ENCODE results near the gene GLIPR1L1. TPM values are rescaled to one million over a fixed set of nuclear protein-coding genes. Genes with fewer than 3 reads are reported as not detected.
"Not testable (repeated sequence)": the region's sequence is repeated elsewhere in the genome, so short reads cannot be mapped to it uniquely, and the experiment has no call there.

The GLIPR1L1 gene
- total RNA-seq, 2 experiments from 2014 or later, result not detected

DNA sequence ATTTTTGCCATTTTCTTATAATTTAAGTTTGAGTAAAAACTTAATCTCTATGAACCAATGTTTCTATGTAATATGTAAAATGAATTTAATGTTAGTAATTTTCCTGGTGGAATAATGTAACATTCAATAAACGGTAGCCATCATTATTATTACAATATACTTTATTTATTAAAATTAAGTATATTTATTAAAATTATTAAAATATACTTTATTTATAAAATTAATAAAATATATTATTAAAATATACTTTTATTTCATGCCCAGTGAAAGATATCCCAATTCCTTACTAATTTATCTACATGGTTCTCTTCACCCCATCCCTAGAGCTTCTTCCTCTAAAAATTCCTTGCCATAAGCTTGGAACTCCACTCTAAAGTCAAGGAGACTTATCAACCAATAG is 6.8 kb upstream of the GLIPR1L1 start:
- DNase-seq, result no peak
- Mint-ChIP-seq H3K4me3 (no peak overlapping the region), H3K4me1 (peaks cover 3% of the 10 kb centered on the region), H3K36me3 (no peaks in the 10 kb centered on the region), H3K27ac (no peak overlapping the region), H3K9me3 (no peaks in the 10 kb centered on the region), H3K27me3 (peaks cover 38% of the 10 kb centered on the region)

DNA sequence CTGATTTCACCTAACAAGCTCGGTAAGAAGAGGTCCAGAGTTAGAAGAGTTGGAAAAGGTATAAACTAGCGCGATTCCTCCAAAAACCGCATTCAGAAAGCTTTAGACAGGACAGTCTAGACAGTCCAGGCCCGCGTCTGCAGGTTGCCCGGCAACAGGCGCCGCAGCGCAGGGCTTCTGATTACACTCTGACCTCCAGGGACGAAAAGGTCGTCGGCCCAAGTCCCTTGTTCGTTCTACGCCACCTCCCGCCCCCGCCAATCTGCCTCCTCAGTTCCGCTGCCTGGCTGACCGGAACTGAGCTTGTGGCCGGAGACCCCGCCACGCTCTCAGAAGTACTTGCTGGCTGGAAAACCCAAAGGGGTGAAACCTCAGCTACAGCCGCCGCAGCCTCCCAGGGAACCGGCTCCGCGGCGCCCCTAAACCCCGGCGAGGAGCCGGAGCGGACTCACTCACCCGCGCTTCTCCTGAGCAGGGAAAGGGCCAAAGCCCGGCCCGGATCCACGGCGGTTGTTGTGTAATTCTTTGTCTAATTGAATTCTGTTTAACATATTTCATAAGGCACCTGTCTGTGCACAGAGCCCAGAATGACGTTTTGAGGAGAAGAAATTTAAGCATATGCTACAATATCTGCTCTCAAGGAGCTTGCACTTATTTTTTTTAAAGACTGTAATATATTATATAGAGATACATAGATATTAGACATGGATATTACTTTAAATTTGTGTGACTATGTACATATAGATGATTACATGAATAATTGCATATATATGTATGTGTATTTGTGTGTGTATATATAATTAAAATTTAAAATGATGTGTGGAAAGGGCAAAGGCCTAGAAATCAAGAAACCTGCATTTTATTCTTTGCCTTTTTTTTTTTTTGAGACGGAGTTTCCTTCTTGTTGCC is 4.3 kb upstream of the GLIPR1L1 start, which contains the start of gene CAPS2:
CAPS2 (minus strand) TSS at position 407 of the 909 bp plus-strand sequence. CDS start 3,826 bp downstream, outside the sequence.
- H3K27ac Mint-ChIP-seq, result no peak within 1 kb of the TSS
- peaks cover 12% of the 10 kb centered on the region for H3K4me1 Mint-ChIP-seq

DNA sequence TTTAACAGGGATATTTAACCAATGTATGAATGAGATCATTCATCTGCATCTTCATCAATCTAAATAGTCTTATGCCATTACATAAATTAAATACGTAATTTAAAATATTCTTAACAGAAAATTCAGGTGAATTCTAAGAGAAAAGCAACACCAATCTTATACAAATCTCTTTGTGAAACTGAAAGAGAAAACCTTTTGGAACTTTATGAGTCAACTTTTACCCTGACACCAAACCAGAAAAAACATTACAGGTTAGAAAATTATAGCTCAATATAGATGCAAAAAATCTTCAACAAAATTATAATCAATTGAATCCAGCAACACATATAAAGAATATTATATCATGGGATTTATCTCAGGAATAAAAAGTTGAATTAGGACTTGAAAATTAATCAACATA is 3.4 kb downstream of the GLIPR1L1 start:
- peaks cover 34% of the 10 kb centered on the region for H3K27me3 Mint-ChIP-seq
- H3K36me3 Mint-ChIP-seq, result no peaks in the 10 kb centered on the region
- no peaks in the 10 kb centered on the region for H3K9me3 Mint-ChIP-seq
- no peak overlapping the region for H3K4me3 Mint-ChIP-seq
- no peak for DNase-seq
- H3K4me1 Mint-ChIP-seq, result peaks cover 18% of the 10 kb centered on the region
- no peak overlapping the region for H3K27ac Mint-ChIP-seq

More for the DNA sequence above, 4.3 kb upstream of the GLIPR1L1 start, which contains the start of gene CAPS2:
- Mint-ChIP-seq H3K4me3 (peak within 1 kb of the TSS; percentile 82), H3K27me3 (peaks cover 59% of the 10 kb centered on the region), H3K36me3 (no peaks in the 10 kb centered on the region), H3K9me3 (no peaks in the 10 kb centered on the region)
- DNase-seq, result peak; percentile 80

DNA sequence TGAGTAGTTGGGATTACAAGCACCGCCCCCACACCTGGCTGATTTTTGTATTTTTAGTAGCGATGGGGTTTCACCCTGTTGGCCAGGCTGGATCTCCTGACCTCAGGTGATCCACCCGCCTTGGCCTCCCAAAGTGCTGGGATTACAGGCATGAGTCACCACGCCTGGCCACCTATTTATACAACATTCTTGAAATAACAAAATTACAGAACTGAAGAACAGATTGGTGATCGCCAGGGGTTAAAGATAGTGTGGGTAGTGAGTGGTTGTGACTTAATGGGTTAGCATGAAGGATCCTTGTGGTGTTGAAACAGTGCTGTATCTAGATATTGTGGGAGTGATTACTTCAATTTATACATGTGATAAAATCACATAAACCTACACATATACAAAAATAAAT is 7.4 kb downstream of the GLIPR1L1 start:
- no peaks in the 10 kb centered on the region for H3K9me3 Mint-ChIP-seq
- no peak overlapping the region for H3K27ac Mint-ChIP-seq
- DNase-seq, result no peak
- H3K27me3 Mint-ChIP-seq, result peaks cover 7% of the 10 kb centered on the region
- H3K4me1 Mint-ChIP-seq, result peaks cover 15% of the 10 kb centered on the region
- no peak overlapping the region for H3K4me3 Mint-ChIP-seq
- H3K36me3 Mint-ChIP-seq, result peaks cover under 1% of the 10 kb centered on the region

DNA sequence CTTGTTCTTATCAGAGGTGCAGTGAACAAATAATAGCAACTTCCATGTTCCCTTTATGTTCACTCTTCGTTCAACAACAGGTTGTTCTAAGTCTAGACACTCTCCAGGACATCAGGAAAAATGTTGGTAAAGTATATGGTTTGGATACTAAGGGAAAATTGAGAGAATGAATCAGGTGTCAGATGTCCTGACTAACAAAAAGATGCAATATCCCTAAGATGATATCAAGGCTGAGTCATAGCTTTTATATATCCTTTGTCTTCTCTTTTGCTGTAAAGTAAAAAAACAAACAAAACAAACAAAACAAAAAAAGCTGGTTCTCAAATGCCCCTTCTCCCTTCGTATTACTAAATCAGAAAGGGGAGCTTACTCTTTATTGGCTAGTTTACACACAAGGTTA is 11.1 kb downstream of the GLIPR1L1 start:
- no peaks in the 10 kb centered on the region for H3K27me3 Mint-ChIP-seq
- H3K4me1 Mint-ChIP-seq, result peaks cover 11% of the 10 kb centered on the region
- no peak overlapping the region for H3K4me3 Mint-ChIP-seq
- no peak overlapping the region for H3K27ac Mint-ChIP-seq
- peaks cover 2% of the 10 kb centered on the region for H3K36me3 Mint-ChIP-seq
- DNase-seq, result no peak
- no peaks in the 10 kb centered on the region for H3K9me3 Mint-ChIP-seq

DNA sequence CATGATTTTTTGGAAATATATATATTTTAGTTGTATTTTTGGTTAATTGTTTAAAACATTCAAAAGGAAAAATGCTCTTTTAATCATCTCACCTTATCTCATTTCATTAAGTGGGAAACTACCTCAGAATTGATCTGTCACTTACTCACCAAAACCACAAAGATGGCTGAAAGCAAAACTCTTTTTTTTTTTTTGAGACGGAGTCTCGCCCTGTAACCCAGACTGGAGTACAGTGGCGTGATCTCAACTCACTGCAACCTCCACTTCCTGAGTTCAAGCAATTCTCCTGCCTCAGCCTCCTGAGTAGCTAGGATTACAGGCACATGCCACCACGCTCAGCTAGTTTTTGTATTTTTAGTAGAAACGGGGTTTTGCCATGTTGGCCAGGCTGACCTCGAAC is 11.7 kb downstream of the GLIPR1L1 start:
- not testable (repeated sequence) for H3K27ac Mint-ChIP-seq, H3K9me3 Mint-ChIP-seq

DNA sequence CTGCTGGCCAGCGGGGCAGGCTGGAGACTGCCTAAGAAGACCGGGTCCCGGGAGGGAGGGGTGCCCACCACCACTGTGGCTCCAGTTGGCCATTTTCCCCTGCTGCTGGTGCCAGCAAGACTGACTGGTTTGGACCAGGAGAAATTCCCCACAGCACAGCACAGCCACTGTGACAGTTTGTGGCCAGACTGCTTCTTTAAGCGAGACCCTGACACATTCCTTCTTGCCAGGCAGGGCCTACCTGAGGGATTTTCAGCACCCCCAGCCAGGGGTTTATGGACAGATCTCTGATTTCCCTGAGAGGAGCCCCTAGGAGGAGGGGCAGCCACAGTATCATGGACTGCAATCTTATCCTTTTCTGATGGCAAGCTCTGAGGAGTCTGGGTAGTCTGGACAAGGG is 15.5 kb downstream of the GLIPR1L1 start:
- Mint-ChIP-seq H3K27ac (no peak overlapping the region), H3K9me3 (peaks cover 19% of the 10 kb centered on the region), H3K27me3 (no peaks in the 10 kb centered on the region), H3K4me1 (peaks cover 13% of the 10 kb centered on the region), H3K4me3 (no peak overlapping the region), H3K36me3 (peaks cover 27% of the 10 kb centered on the region)
- DNase-seq, result no peak

More for the DNA sequence above, 11.7 kb downstream of the GLIPR1L1 start:
- H3K4me3 Mint-ChIP-seq, H3K27me3 Mint-ChIP-seq, H3K36me3 Mint-ChIP-seq: not testable (repeated sequence)
- peaks cover 13% of the 10 kb centered on the region for H3K4me1 Mint-ChIP-seq
- DNase-seq, result peak; percentile 19

DNA sequence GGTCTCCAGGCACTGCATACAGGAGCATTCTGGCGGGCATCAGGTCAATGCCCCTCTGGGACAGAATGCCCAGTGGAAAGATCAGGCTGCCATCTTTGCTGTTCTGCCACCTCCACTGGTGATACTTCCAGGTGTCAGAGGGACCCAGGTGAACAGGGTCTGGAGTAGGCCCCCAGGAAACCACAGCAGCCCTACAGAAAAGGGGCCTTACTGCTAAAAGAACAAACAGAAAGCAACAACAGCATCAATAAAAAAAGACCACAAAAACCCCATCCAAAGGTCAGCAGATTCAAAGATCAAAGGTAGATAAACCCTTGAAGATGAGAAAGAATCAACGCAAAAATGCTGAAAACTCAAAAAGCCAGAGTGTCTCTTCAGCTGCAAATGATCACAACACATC is 15.9 kb downstream of the GLIPR1L1 start:
- Mint-ChIP-seq H3K36me3 (peaks cover 30% of the 10 kb centered on the region), H3K27ac (no peak overlapping the region), H3K4me1 (peaks cover 12% of the 10 kb centered on the region), H3K9me3 (peaks cover 22% of the 10 kb centered on the region), H3K4me3 (no peak overlapping the region), H3K27me3 (no peaks in the 10 kb centered on the region)
- no peak for DNase-seq

DNA sequence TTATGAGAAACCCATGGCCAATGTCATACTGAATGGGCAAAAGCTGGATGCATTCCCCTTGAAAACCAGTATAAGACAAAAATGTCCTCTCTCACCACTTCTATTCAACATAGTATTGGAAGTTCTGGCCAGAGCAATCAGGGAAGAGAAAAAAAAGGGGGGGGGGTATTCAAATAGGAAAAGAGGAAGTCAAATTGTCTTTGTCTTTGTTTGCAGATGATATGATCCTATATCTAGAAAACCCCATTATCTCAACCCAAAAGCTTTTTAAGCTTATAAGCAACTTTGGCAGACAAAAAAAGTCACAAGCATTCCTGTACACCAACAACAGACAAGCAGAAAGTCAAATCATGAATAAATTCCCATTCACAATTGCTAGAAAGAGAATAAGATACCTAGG is 19.5 kb downstream of the GLIPR1L1 start:
- H3K4me3 Mint-ChIP-seq, result no peak overlapping the region
- H3K9me3 Mint-ChIP-seq, result peaks cover 22% of the 10 kb centered on the region
- H3K4me1 Mint-ChIP-seq, result peaks cover 6% of the 10 kb centered on the region
- H3K36me3 Mint-ChIP-seq, result peaks cover 28% of the 10 kb centered on the region
- no peak for DNase-seq
- no peaks in the 10 kb centered on the region for H3K27me3 Mint-ChIP-seq
- H3K27ac Mint-ChIP-seq, result no peak overlapping the region

DNA sequence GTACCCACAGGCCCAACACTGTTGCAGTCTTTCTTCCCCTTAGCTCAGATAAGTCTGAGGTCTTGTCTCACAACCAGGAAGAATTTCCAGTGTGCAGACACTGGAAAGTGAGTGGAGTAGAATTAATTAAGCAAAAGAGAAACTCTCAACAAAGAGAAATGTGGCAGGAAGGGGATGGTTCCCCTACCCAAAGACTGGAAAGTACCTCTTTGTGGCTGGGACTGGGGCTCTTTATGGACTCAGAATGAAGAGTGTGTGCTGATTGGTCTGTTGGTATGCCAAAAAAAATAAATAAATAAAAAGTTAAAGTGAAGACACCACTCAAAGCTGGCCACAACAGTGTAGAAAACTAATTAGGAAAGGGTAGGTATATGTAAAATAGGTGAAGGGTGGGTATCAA is 26.4 kb downstream of the GLIPR1L1 start:
- Mint-ChIP-seq H3K4me3 (no peak overlapping the region), H3K27me3 (no peaks in the 10 kb centered on the region), H3K27ac (no peak overlapping the region), H3K36me3 (peaks cover 10% of the 10 kb centered on the region), H3K9me3 (peaks cover 10% of the 10 kb centered on the region), H3K4me1 (peaks cover 6% of the 10 kb centered on the region)
- no peak for DNase-seq

DNA sequence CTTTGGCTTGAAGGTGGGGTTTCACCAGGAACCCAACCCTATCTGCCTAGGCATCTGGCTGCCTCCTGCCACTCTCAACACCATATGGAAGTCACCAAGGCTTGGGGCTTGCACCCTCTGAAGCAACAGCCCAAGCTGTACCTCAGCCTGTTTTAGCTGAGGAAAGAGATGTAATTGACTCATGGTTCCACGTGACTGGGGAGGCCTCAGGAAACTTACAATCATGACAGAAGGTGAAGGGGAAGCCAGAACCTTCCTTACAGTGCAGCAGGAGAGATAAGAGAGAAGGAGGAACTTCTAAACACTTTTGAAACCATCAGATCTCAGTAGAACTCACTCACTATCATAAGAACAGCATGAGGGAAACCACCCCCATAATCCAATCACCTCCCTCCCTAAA is 26.9 kb downstream of the GLIPR1L1 start:
- Mint-ChIP-seq H3K9me3 (peaks cover 10% of the 10 kb centered on the region), H3K4me3 (no peak overlapping the region), H3K36me3 (peaks cover 10% of the 10 kb centered on the region), H3K27ac (no peak overlapping the region), H3K27me3 (no peaks in the 10 kb centered on the region), H3K4me1 (peaks cover 11% of the 10 kb centered on the region)
- no peak for DNase-seq

DNA sequence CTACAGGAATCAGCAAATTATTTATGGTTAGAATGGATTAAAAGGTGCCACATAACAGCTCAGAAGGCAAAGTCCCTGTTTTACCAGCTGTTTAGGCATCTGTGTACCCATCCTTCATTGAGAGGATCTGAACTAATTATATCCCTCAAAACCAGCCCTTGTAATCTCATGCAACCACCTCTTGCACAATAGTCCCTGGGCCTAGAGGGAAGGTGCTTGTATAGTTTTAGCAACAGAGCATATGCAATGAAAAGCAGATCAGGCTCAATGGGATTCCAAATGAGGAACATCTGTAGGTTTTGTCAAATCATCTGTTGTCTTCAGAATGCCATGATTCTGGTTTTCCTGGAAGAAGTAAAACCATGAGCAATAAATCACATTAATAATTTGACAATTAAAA is 30.4 kb downstream of the GLIPR1L1 start:
- Mint-ChIP-seq H3K27ac (no peak overlapping the region), H3K27me3 (no peaks in the 10 kb centered on the region), H3K36me3 (peaks cover 8% of the 10 kb centered on the region), H3K4me1 (peaks cover 17% of the 10 kb centered on the region), H3K9me3 (peaks cover 8% of the 10 kb centered on the region), H3K4me3 (no peak overlapping the region)
- DNase-seq, result no peak

DNA sequence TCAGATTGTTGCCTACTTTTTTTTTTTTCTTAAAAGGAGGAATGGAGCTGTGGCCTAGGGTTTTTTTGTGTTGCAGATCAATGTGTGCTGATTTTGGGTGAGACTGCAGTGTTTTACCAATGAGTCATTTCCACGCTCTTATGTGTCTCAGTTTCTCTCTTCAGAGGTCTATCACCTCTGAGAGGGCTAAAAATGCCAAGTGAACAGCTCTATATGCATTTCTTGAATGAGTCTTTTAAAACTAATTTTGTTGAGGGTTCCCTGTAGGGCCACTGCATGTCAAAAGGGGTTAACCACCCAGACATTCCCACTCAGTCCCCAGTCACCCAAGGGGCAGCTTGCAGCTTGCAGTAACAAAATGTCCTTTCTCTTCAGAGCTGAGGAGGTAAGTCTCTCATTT is 32.2 kb downstream of the GLIPR1L1 start:
- H3K4me1 Mint-ChIP-seq, result peaks cover 10% of the 10 kb centered on the region
- H3K27me3 Mint-ChIP-seq, result no peaks in the 10 kb centered on the region
- no peak for DNase-seq
- no peak overlapping the region for H3K27ac Mint-ChIP-seq
- H3K9me3 Mint-ChIP-seq, result peaks cover 1% of the 10 kb centered on the region
- H3K4me3 Mint-ChIP-seq, result no peak overlapping the region
- H3K36me3 Mint-ChIP-seq, result peaks cover 1% of the 10 kb centered on the region

DNA sequence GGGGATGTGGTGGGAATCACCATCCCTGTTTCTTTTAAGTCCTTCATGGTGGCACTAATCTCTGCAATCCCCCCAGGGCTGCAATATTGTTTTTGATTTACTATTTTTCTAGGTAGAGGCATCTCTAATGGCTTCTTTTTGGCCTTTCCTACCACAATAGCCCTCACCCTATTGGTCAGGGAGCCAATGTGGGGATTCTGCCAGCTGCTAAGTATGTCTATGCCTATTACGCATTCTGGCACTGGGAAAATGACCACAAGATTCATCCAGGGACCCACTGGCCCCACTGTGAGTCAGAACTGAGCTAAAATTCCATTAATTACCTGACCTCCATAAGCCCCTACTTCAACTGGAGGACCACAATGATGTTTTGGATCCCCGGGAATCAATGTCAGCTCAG is 40.5 kb downstream of the GLIPR1L1 start:
- Mint-ChIP-seq H3K36me3 (no peaks in the 10 kb centered on the region), H3K27me3 (no peaks in the 10 kb centered on the region), H3K9me3 (no peaks in the 10 kb centered on the region), H3K4me3 (no peak overlapping the region), H3K4me1 (no peaks in the 10 kb centered on the region), H3K27ac (no peak overlapping the region)
- DNase-seq, result no peak

DNA sequence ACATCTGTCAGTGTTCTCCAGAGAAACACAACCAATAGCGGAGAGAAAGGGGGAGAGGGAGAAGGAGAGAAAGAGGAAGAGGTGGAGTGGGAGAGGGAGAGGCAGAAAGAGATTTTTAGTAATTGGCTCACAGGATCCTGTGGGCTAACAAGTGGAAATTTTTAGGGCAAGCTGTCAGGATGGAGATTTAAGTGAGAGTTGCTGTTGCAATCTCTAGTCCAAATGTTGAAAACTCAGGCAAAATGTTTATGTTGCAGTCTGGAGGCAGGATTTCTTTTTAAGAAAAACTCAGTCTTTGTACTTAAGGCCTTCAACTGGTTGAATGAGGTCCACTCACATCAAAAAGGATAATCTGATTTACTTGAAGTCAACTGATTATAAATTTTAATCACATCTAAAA is 43.9 kb downstream of the GLIPR1L1 start:
- Mint-ChIP-seq H3K9me3 (no peaks in the 10 kb centered on the region), H3K4me3 (no peak overlapping the region), H3K36me3 (no peaks in the 10 kb centered on the region), H3K4me1 (no peaks in the 10 kb centered on the region), H3K27ac (no peak overlapping the region), H3K27me3 (no peaks in the 10 kb centered on the region)
- DNase-seq, result no peak

DNA sequence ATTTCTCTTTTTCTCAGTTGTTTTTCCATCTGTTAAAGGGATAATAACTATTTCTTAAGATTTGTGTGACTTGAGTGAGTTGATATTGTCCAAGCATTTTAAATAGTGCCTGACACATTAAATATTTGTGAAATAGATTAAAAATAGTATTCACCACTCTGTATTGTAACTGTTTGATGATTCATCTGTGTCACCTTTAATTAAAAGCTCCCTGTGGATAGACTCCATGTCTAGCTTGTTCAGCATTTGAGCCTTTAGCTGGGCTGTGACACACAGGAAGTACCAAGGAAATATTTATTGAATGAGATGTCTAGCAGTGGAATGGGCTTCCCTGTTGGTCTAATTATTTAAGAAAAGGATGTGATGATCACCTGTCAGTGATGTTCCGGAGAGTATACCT is 54.6 kb downstream of the GLIPR1L1 start:
- Mint-ChIP-seq H3K36me3 (peaks cover 6% of the 10 kb centered on the region), H3K27me3 (no peaks in the 10 kb centered on the region), H3K9me3 (peaks cover 2% of the 10 kb centered on the region), H3K27ac (no peak overlapping the region), H3K4me1 (peaks cover 25% of the 10 kb centered on the region), H3K4me3 (no peak overlapping the region)
- no peak for DNase-seq

Data from activated naive CD8-positive, alpha-beta T cell treated with anti-CD3 and anti-CD28 coated beads for 36 hours (primary cell).